Vagina (tissue), 2 donors: ENCODE data around the gene RTF1. TPM values are rescaled to one million over a fixed set of nuclear protein-coding genes. Genes with fewer than 3 reads are reported as not detected.

ENCODE experiments used
- DNase-seq, 2 donors: peaks; one replicate each; pipeline ENCODE4 v3.0.0-alpha.2; 2017; ENCODE audit errors: extremely low spot score in 2 of 2
- H3K27ac ChIP-seq: fragments of 200-600 bp; sonication (generic); one replicate; pipeline ENCODE4 v1.5.1; 2019
- H3K27me3 ChIP-seq: fragments of 200-600 bp; sonication (generic); one replicate; pipeline ENCODE4 v1.5.1; 2019
- H3K36me3 ChIP-seq, 2 donors: fragments of 200-600 bp; sonication (generic); one replicate each; pipeline ENCODE4 v1.5.1; 2017 to 2019
- H3K4me1 ChIP-seq: fragments of 200-600 bp; sonication (generic); one replicate; pipeline ENCODE4 v1.5.1; 2019
- H3K4me3 ChIP-seq, 2 donors: fragments of 200-600 bp; sonication (generic); 1 replicate in 1 of 2; 2 replicates in 1 of 2; pipeline ENCODE4 v1.5.1; 2016 to 2019
- H3K9me3 ChIP-seq: fragments of 200-600 bp; sonication (generic); one replicate; pipeline ENCODE4 v1.5.1; 2019
- CTCF ChIP-seq, 3 experiments: fragments of 450-650 bp in 2 of 3; fragments of 200-600 bp in 1 of 3; sonication (generic) in 1 of 3; IDR thresholded peaks; one replicate each; pipeline ENCODE4 v1.5.1; 2017 to 2019; ENCODE audit warnings: antibody characterized with exemption in 3 of 3, mild to moderate bottlenecking in 2 of 3, moderate library complexity in 2 of 3
- POLR2A ChIP-seq, 2 donors: fragments of 450-650 bp; IDR thresholded peaks; one replicate each; pipeline ENCODE4 v1.6.1; 2017; ENCODE audit warnings: antibody characterized with exemption in 2 of 2, mild to moderate bottlenecking in 2 of 2, moderate library complexity in 2 of 2
- POLR2AphosphoS5 ChIP-seq, 2 donors: sonication (generic); formaldehyde crosslinking; IDR thresholded peaks; one replicate each; pipeline ENCODE4 v1.9.0; 2017; ENCODE audit warnings: antibody characterized with exemption in 2 of 2, mild to moderate bottlenecking in 2 of 2, low read depth in 1 of 2; ENCODE audit not compliant: insufficient read depth in 1 of 2
- intact Hi-C: fragments of 100-400 bp; cut with DNase I; formaldehyde crosslinking; loops from one replicate; pipeline ENCODE4 v1.15.1; 2023
- total RNA-seq: library from RNA; depleted of rRNA; stranded (reverse); fragments of >200 nt; gene quantifications from one replicate; pipeline ENCODE4 v1.2.3, GENCODE V29; 2016

Gene RTF1
- total RNA-seq, 1 donor from 2014 or later = 32.2 TPM

GRCh38 chr15:41482110-41482877, 65.4 kb downstream of the RTF1 start:
- Histone ChIP-seq H3K4me1 (no peaks in the 10 kb centered on the region), H3K36me3 (peaks cover 0 to 53% of the 10 kb centered on the region in 2 donors), H3K27ac (no peak overlapping the region), H3K27me3 (no peaks in the 10 kb centered on the region), H3K9me3 (no peaks in the 10 kb centered on the region), H3K4me3 (no peak overlapping the region)
- no peak for DNase-seq
- intact Hi-C loops = no loop called here
- TF ChIP-seq CTCF (IDR thresholded peaks at IDR 0.05) = no peak
- TF ChIP-seq POLR2A (IDR thresholded peaks at IDR 0.05) = no peak
- no peak for TF ChIP-seq POLR2AphosphoS5 (IDR thresholded peaks at IDR 0.05; ENCODE audit: insufficient read depth in 1 of 2, low read depth in 1 of 2)

- no peak overlapping the region for H3K27ac ChIP-seq
- DNase-seq = no peak
- no peak overlapping the region for H3K4me3 ChIP-seq
- intact Hi-C loops = no loop called here
- H3K36me3 ChIP-seq = peaks cover 0 to 48% of the 10 kb centered on the region in 2 donors
- no peaks in the 10 kb centered on the region for H3K4me1 ChIP-seq
- no peaks in the 10 kb centered on the region for H3K9me3 ChIP-seq
- H3K27me3 ChIP-seq = no peaks in the 10 kb centered on the region
- TF ChIP-seq CTCF (IDR thresholded peaks at IDR 0.05) (no peak), POLR2AphosphoS5 (IDR thresholded peaks at IDR 0.05; ENCODE audit: insufficient read depth in 1 of 2, low read depth in 1 of 2) (no peak), POLR2A (IDR thresholded peaks at IDR 0.05) (no peak)
Observed at GRCh38 chr15:41483115-41483514, 66.2 kb downstream of the RTF1 start.

GRCh38 chr15:41483519-41483918, 66.6 kb downstream of the RTF1 start:
- H3K27ac ChIP-seq = no peak overlapping the region
- no peak overlapping the region for H3K4me3 ChIP-seq
- no peaks in the 10 kb centered on the region for H3K4me1 ChIP-seq
- peaks cover 0 to 44% of the 10 kb centered on the region in 2 donors for H3K36me3 ChIP-seq
- no peak for DNase-seq
- TF ChIP-seq CTCF (IDR thresholded peaks at IDR 0.05) = no peak
- no peak for TF ChIP-seq POLR2A (IDR thresholded peaks at IDR 0.05)
- TF ChIP-seq POLR2AphosphoS5 (IDR thresholded peaks at IDR 0.05; ENCODE audit: insufficient read depth in 1 of 2, low read depth in 1 of 2) = no peak
- no peaks in the 10 kb centered on the region for H3K27me3 ChIP-seq
- no peaks in the 10 kb centered on the region for H3K9me3 ChIP-seq
- intact Hi-C loops = no loop called here

- Histone ChIP-seq H3K4me1 (no peaks in the 10 kb centered on the region), H3K27ac (no peak overlapping the region), H3K36me3 (peaks cover 0 to 28% of the 10 kb centered on the region in 2 donors), H3K4me3 (no peak overlapping the region), H3K9me3 (no peaks in the 10 kb centered on the region), H3K27me3 (no peaks in the 10 kb centered on the region)
- DNase-seq = no peak
- TF ChIP-seq POLR2A (IDR thresholded peaks at IDR 0.05) (no peak), CTCF (IDR thresholded peaks at IDR 0.05) (no peak), POLR2AphosphoS5 (IDR thresholded peaks at IDR 0.05; ENCODE audit: insufficient read depth in 1 of 2, low read depth in 1 of 2) (no peak)
- intact Hi-C loops = no loop called here
Observed at GRCh38 chr15:41484937-41485625, 68.2 kb downstream of the RTF1 start.

GRCh38 chr15:41486286-41486685, 69.4 kb downstream of the RTF1 start:
- TF ChIP-seq POLR2AphosphoS5 (IDR thresholded peaks at IDR 0.05; ENCODE audit: insufficient read depth in 1 of 2, low read depth in 1 of 2) = no peak
- TF ChIP-seq POLR2A (IDR thresholded peaks at IDR 0.05) = no peak
- no peak for TF ChIP-seq CTCF (IDR thresholded peaks at IDR 0.05)
- Histone ChIP-seq H3K36me3 (peaks cover 0 to 18% of the 10 kb centered on the region in 2 donors), H3K4me1 (no peaks in the 10 kb centered on the region), H3K4me3 (no peak overlapping the region), H3K27me3 (no peaks in the 10 kb centered on the region), H3K9me3 (no peaks in the 10 kb centered on the region), H3K27ac (no peak overlapping the region)
- no peak for DNase-seq
- intact Hi-C loops = no loop called here
